HL-60 (cell line): Measurements from ENCODE around the gene CFAP61.

Experiments
- CTCF ChIP-seq: IDR thresholded peaks from one replicate; pipeline ENCODE4 v1.5.1; 2011; ENCODE audit warnings: low read length, control low read depth, inconsistent platforms; ENCODE audit not compliant: insufficient read depth
- POLR2AphosphoS5 ChIP-seq: IDR thresholded peaks from 2 replicates; pipeline ENCODE4 v1.6.1; 2012; ENCODE audit warnings: low read depth

GRCh38 chr20:20205141-20205861, 153.0 kb downstream of the CFAP61 start:
- TF ChIP-seq CTCF (no peak), POLR2AphosphoS5 (no peak)
